CD14-positive monocyte (primary cell): Measurements from ENCODE around the gene MACROD2. TPM values are rescaled to one million over a fixed set of nuclear protein-coding genes. Genes with fewer than 3 reads are reported as not detected.

ENCODE experiments used
- DNase-seq, 3 donors: peaks; one replicate each; pipeline ENCODE4 v3.0.0-alpha.2; 2011 to 2022
- H2AFZ ChIP-seq: 2 replicates; pipeline ENCODE4 v1.6.0; 2012; ENCODE audit warnings: mild to moderate bottlenecking, low read depth, low read length, inconsistent platforms; ENCODE audit not compliant: insufficient read depth, poor library complexity, severe bottlenecking
- H3K27ac ChIP-seq, 2 donors: 1 replicate in 1 of 2; 2 replicates in 1 of 2; pipeline ENCODE4 v1.5.1; 2012 to 2013; ENCODE audit warnings: low read length in 2 of 2, control low read depth in 1 of 2, inconsistent platforms in 1 of 2, low read depth in 1 of 2, mild to moderate bottlenecking in 1 of 2
- H3K27me3 ChIP-seq, 2 donors: one replicate each; pipeline versions ENCODE4 v1.6.0 to v1.6.1; 2011 to 2013; ENCODE audit warnings: low read length in 2 of 2; ENCODE audit not compliant: control insufficient read depth in 2 of 2, insufficient read depth in 2 of 2
- H3K36me3 ChIP-seq, 2 donors: replicated peaks in 1 of 2; 1 replicate in 1 of 2; 2 replicates in 1 of 2; pipeline versions ENCODE4 v1.5.1 to v1.6.1; 2012 to 2013; ENCODE audit warnings: low read length in 2 of 2, control low read depth in 1 of 2, inconsistent platforms in 1 of 2, mild to moderate bottlenecking in 1 of 2; ENCODE audit not compliant: insufficient read depth in 2 of 2, control insufficient read depth in 1 of 2
- H3K4me1 ChIP-seq, 2 donors: 1 replicate in 1 of 2; 2 replicates in 1 of 2; pipeline versions ENCODE4 v1.5.1 to v1.6.1; 2012 to 2013; ENCODE audit warnings: low read length in 2 of 2, control low read depth in 1 of 2, inconsistent platforms in 1 of 2, mild to moderate bottlenecking in 1 of 2, moderate library complexity in 1 of 2; ENCODE audit not compliant: insufficient read depth in 2 of 2, control insufficient read depth in 1 of 2
- H3K4me2 ChIP-seq: replicated peaks from 2 replicates; pipeline ENCODE3; 2012; ENCODE audit warnings: low read length, moderate library complexity, mild to moderate bottlenecking; ENCODE audit not compliant: poor library complexity, severe bottlenecking; ENCODE audit errors: extremely low read depth
- H3K4me3 ChIP-seq, 3 experiments: fragments of 200-600 bp in 1 of 3; sonication (generic) in 1 of 3; replicated peaks in 1 of 3; 1 replicate in 2 of 3; 2 replicates in 1 of 3; pipeline ENCODE4 v1.5.1; 2011 to 2013; ENCODE audit warnings: low read length in 3 of 3, mild to moderate bottlenecking in 3 of 3, control low read depth in 2 of 3, low read depth in 2 of 3, inconsistent platforms in 1 of 3, moderate library complexity in 1 of 3
- H3K79me2 ChIP-seq: 2 replicates; pipeline ENCODE4 v1.6.0; 2012; ENCODE audit warnings: mild to moderate bottlenecking, control low read depth, inconsistent platforms, low read length, moderate library complexity; ENCODE audit not compliant: insufficient read depth
- H3K9ac ChIP-seq: 2 replicates; pipeline ENCODE4 v1.6.0; 2017; ENCODE audit warnings: low read length, mild to moderate bottlenecking; ENCODE audit not compliant: insufficient read depth, poor library complexity, severe bottlenecking
- H3K9me3 ChIP-seq, 2 donors: replicated peaks in 1 of 2; 1 replicate in 1 of 2; 2 replicates in 1 of 2; pipeline versions ENCODE4 v1.5.1 to v1.6.1; 2012 to 2013; ENCODE audit warnings: low read length in 2 of 2, control low read depth in 1 of 2; ENCODE audit not compliant: control insufficient read depth in 1 of 2, insufficient read depth in 1 of 2
- H4K20me1 ChIP-seq: 2 replicates; pipeline ENCODE4 v1.6.0; 2012; ENCODE audit warnings: mild to moderate bottlenecking, low read length, control low read depth, moderate library complexity; ENCODE audit not compliant: insufficient read depth
- H3K27ac Mint-ChIP-seq, 7 donors: one replicate each; pipeline ENCODE4 v1.8.0; 2020; ENCODE audit warnings: mild to moderate bottlenecking in 7 of 7, mixed read lengths in 7 of 7, moderate library complexity in 6 of 7, inconsistent platforms in 2 of 7
- H3K27me3 Mint-ChIP-seq, 3 donors: one replicate each; pipeline ENCODE4 v1.8.0; 2021 to 2022; ENCODE audit warnings: low read depth in 3 of 3, mild to moderate bottlenecking in 3 of 3, mixed read lengths in 3 of 3, moderate library complexity in 3 of 3, inconsistent platforms in 1 of 3
- H3K36me3 Mint-ChIP-seq, 2 donors: one replicate each; pipeline ENCODE4 v1.8.0; 2020; ENCODE audit warnings: mixed read lengths in 2 of 2, inconsistent platforms in 1 of 2, mild to moderate bottlenecking in 1 of 2
- H3K4me1 Mint-ChIP-seq: one replicate; pipeline ENCODE4 v1.8.0; 2020; ENCODE audit warnings: mild to moderate bottlenecking, mixed read lengths
- H3K4me3 Mint-ChIP-seq, 2 donors: one replicate each; pipeline ENCODE4 v1.8.0; 2020; ENCODE audit warnings: mild to moderate bottlenecking in 2 of 2, mixed read lengths in 2 of 2, moderate library complexity in 1 of 2
- H3K9me3 Mint-ChIP-seq, 7 donors: one replicate each; pipeline ENCODE4 v1.8.0; 2020 to 2022; ENCODE audit warnings: mixed read lengths in 7 of 7, mild to moderate bottlenecking in 6 of 7, moderate library complexity in 6 of 7, inconsistent platforms in 2 of 7
- WGBS: methylation state at CpG from one replicate; pipeline ENCODE4 v1.1.5; 2013; ENCODE audit warnings: missing lambda C conversion rate; ENCODE audit not compliant: insufficient coverage; 5-methylcytosine and 5-hydroxymethylcytosine counted together
- intact Hi-C, 2 donors: fragments of 100-400 bp; cut with micrococcal nuclease; formaldehyde crosslinking; loops; one replicate each; pipeline versions ENCODE4 v1.15.0 to v1.15.1; 2023
- polyA plus RNA-seq, 3 donors: library from polyadenylated mRNA; depleted of rRNA in 1 of 3; unstranded in 2 of 3; stranded (reverse) in 1 of 3; fragments of 300-500 nt in 2 of 3; fragments of >200 nt in 1 of 3; fragmentation: Illumina TruSeq in 2 of 3; gene quantifications; 1 replicate in 2 of 3; 2 replicates in 1 of 3; pipeline ENCODE4 v1.2.3, GENCODE V29; 2012 to 2021
- TF ChIP-seq, protein P1 (sequence below): fragments of 200-600 bp; IDR thresholded peaks from one replicate; pipeline ENCODE4 v1.8.0; 2022; ENCODE audit warnings: antibody characterized with exemption, mild to moderate bottlenecking

Gene MACROD2
- polyA plus RNA-seq, 3 donors: 0.23 TPM; not detected in 2

DNA sequence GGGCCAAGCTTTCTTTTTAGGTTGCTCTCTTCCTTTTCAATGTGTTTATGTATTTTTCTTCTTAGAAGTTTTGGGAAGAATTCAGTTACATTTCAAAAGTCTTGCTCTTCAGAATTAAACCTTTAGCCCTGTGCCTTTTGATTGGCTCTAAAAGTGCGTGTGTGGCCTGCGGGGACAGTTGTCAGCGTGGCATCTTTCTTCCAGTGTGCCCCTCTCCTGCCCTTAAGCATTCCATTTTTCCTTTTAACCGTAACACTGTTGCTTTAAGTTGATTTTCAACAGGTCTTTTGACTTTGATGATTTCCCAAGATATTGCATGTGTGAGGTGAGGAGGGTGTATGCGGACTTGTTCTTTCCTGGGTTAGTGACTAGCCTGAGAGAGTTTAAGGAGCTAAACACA lies 1341.2 kb downstream of the MACROD2 start:
- H3K9me3 ChIP-seq: no peaks in the 10 kb centered on the region
- intact Hi-C loops: no loop called here
- no peak overlapping the region for H3K4me3 ChIP-seq
- TF ChIP-seq, protein P1, sequence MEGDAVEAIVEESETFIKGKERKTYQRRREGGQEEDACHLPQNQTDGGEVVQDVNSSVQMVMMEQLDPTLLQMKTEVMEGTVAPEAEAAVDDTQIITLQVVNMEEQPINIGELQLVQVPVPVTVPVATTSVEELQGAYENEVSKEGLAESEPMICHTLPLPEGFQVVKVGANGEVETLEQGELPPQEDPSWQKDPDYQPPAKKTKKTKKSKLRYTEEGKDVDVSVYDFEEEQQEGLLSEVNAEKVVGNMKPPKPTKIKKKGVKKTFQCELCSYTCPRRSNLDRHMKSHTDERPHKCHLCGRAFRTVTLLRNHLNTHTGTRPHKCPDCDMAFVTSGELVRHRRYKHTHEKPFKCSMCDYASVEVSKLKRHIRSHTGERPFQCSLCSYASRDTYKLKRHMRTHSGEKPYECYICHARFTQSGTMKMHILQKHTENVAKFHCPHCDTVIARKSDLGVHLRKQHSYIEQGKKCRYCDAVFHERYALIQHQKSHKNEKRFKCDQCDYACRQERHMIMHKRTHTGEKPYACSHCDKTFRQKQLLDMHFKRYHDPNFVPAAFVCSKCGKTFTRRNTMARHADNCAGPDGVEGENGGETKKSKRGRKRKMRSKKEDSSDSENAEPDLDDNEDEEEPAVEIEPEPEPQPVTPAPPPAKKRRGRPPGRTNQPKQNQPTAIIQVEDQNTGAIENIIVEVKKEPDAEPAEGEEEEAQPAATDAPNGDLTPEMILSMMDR: no peak
- H3K4me1 ChIP-seq: no peaks in the 10 kb centered on the region
- no peaks in the 10 kb centered on the region for H3K27me3 ChIP-seq
- no peaks in the 10 kb centered on the region for H4K20me1 ChIP-seq
- no peaks in the 10 kb centered on the region for H3K79me2 ChIP-seq
- DNase-seq: no peak
- WGBS: no CpG with 5 or more reads among the region's 5 CpGs
- no peak overlapping the region for H3K9ac ChIP-seq
- H2AFZ ChIP-seq: no peak overlapping the region
- Mint-ChIP-seq H3K27ac (no peak overlapping the region), H3K4me1 (peaks cover 7% of the 10 kb centered on the region), H3K36me3 (no peaks in the 10 kb centered on the region), H3K4me3 (peak overlapping the region in 1 of 2 donors; percentile 47), H3K27me3 (peaks cover 0 to 3% (median 3%) of the 10 kb centered on the region in 3 donors), H3K9me3 (peaks cover 0 to 10% (median 2%) of the 10 kb centered on the region in 7 donors)
- no peak overlapping the region for H3K4me2 ChIP-seq
- H3K36me3 ChIP-seq: no peaks in the 10 kb centered on the region
- no peak overlapping the region for H3K27ac ChIP-seq

DNA sequence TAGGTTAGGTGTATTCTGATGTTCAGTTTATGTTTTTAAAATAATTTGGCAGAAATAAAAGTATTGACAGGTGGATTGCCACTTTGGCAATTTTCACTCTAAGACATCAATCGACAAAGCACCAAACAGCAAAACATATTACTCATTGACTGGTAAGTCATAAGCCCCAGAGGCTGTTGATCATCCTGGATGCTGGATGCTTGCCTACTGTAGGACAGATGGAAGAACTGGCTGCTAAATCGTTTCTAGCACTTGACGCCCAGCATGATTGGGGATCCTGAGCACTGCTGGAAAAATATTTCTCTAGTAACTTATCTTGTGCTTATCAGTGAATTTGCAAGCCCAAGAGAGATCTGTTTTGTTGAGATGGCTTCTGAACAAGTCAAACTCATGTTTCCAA lies 1343.9 kb downstream of the MACROD2 start:
- no peaks in the 10 kb centered on the region for H3K27me3 Mint-ChIP-seq
- H3K9me3 Mint-ChIP-seq: peaks cover 0 to 10% (median 4%) of the 10 kb centered on the region in 7 donors
- H3K4me3 Mint-ChIP-seq: no peak overlapping the region
- Histone ChIP-seq H3K27me3 (no peaks in the 10 kb centered on the region), H3K79me2 (no peaks in the 10 kb centered on the region), H3K9ac (no peak overlapping the region), H3K36me3 (no peaks in the 10 kb centered on the region), H3K4me2 (no peak overlapping the region), H4K20me1 (no peaks in the 10 kb centered on the region), H2AFZ (no peak overlapping the region), H3K27ac (no peak overlapping the region), H3K4me1 (no peaks in the 10 kb centered on the region), H3K4me3 (no peak overlapping the region), H3K9me3 (no peaks in the 10 kb centered on the region)
- intact Hi-C loops: no loop called here
- DNase-seq: no peak
- TF ChIP-seq, protein P1: no peak
- H3K27ac Mint-ChIP-seq: no peak overlapping the region
- 92% methylated on average over 2 of the region's 3 CpGs for WGBS
- no peaks in the 10 kb centered on the region for H3K4me1 Mint-ChIP-seq
- H3K36me3 Mint-ChIP-seq: no peaks in the 10 kb centered on the region
